WTC11 (cell line): ENCODE results near the gene ROBO1.

Experiments
- ESRRA ChIP-seq: sonication (generic); formaldehyde crosslinking; IDR thresholded peaks from 2 replicates; pipeline ENCODE4 v1.8.1; 2022; ENCODE audit warnings: mild to moderate bottlenecking, missing genetic modification reagents, borderline replicate concordance
- JUN ChIP-seq: sonication (generic); formaldehyde crosslinking; IDR thresholded peaks from 2 replicates; pipeline ENCODE4 v1.8.0; 2023; ENCODE audit warnings: mild to moderate bottlenecking, missing genetic modification reagents
- KAT7 ChIP-seq: sonication (generic); formaldehyde crosslinking; IDR thresholded peaks from 2 replicates; pipeline ENCODE4 v1.8.1; 2023; ENCODE audit warnings: missing genetic modification reagents, mild to moderate bottlenecking, borderline replicate concordance
- NFYB ChIP-seq: sonication (generic); formaldehyde crosslinking; conservative IDR thresholded peaks from 2 replicates; pipeline ENCODE4 v1.8.0; 2022; ENCODE audit warnings: low read depth, missing genetic modification reagents
- NR3C1 ChIP-seq: sonication (generic); formaldehyde crosslinking; conservative IDR thresholded peaks from 2 replicates; pipeline ENCODE4 v1.8.1; 2023; ENCODE audit warnings: low read depth, mild to moderate bottlenecking, missing genetic modification reagents
- SP1 ChIP-seq: sonication (generic); formaldehyde crosslinking; conservative IDR thresholded peaks from 2 replicates; pipeline ENCODE4 v1.8.1; 2022; ENCODE audit warnings: missing genetic modification reagents
- TF ChIP-seq, protein P1 (sequence below): sonication (generic); formaldehyde crosslinking; IDR thresholded peaks from 2 replicates; pipeline ENCODE4 v1.8.0; 2022; ENCODE audit warnings: mild to moderate bottlenecking, missing genetic modification reagents
- TF ChIP-seq, protein P2 (sequence below): fragments of 200-600 bp; IDR thresholded peaks from 2 replicates; pipeline ENCODE4 v1.8.0; 2022; ENCODE audit warnings: antibody characterized with exemption
- TF ChIP-seq, protein P3 (sequence below): sonication (generic); formaldehyde crosslinking; IDR thresholded peaks from 2 replicates; pipeline ENCODE4 v1.8.0; 2022; ENCODE audit warnings: mild to moderate bottlenecking, missing genetic modification reagents
- TF ChIP-seq, protein P4 (sequence below): fragments of 250-450 bp; sonication (Bioruptor Pico); IDR thresholded peaks from 2 replicates; pipeline ENCODE4 v1.9.0; 2021; ENCODE audit warnings: mild to moderate bottlenecking
- TF ChIP-seq, protein P5 (sequence below): fragments of 250-450 bp; sonication (Bioruptor Pico); IDR thresholded peaks from 2 replicates; pipeline ENCODE4 v1.9.0; 2021; ENCODE audit warnings: moderate library complexity, mild to moderate bottlenecking, inconsistent platforms, borderline replicate concordance
- TF ChIP-seq, protein P6 (sequence below): sonication (generic); formaldehyde crosslinking; IDR thresholded peaks from 2 replicates; pipeline ENCODE4 v1.8.0; 2022; ENCODE audit warnings: mild to moderate bottlenecking, missing genetic modification reagents

DNA sequence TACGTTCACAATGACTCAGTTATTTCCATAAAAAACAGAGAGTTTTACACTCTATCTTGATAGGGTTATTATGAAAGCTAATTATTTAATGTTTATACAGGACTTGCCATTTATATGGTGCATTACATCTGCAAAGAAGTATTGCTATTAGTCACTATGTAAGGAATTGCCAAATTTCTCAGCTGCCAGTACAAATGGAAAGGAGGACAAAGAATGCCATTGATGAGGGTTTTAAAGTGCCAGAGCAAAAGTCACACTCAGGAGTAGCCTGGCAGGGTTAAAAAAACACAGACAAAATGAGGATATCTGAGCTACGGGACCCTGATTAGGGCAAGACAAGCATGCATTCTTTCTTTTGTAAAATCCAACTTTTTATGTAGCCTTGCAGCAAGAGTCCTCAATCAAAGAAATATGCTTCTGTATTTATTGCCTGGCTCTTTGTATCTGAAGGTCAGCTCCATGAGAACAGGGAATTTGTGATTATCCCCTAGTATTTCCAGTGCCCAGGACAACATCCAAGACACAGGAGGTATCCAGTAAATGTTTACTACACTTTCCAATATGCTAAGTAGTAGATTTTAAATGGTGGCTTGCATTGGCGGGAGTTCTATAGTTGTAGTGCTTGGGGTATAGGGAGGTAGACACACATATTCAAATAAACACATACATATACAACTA is 1013.6 kb downstream of the ROBO1 start:
- TF ChIP-seq, protein P1, sequence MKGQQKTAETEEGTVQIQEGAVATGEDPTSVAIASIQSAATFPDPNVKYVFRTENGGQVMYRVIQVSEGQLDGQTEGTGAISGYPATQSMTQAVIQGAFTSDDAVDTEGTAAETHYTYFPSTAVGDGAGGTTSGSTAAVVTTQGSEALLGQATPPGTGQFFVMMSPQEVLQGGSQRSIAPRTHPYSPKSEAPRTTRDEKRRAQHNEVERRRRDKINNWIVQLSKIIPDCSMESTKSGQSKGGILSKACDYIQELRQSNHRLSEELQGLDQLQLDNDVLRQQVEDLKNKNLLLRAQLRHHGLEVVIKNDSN (CRISPR knock-in tag): no peak
- TF ChIP-seq, protein P2, sequence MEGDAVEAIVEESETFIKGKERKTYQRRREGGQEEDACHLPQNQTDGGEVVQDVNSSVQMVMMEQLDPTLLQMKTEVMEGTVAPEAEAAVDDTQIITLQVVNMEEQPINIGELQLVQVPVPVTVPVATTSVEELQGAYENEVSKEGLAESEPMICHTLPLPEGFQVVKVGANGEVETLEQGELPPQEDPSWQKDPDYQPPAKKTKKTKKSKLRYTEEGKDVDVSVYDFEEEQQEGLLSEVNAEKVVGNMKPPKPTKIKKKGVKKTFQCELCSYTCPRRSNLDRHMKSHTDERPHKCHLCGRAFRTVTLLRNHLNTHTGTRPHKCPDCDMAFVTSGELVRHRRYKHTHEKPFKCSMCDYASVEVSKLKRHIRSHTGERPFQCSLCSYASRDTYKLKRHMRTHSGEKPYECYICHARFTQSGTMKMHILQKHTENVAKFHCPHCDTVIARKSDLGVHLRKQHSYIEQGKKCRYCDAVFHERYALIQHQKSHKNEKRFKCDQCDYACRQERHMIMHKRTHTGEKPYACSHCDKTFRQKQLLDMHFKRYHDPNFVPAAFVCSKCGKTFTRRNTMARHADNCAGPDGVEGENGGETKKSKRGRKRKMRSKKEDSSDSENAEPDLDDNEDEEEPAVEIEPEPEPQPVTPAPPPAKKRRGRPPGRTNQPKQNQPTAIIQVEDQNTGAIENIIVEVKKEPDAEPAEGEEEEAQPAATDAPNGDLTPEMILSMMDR: no peak
- TF ChIP-seq JUN (CRISPR knock-in tag): no peak
- TF ChIP-seq, protein P3, sequence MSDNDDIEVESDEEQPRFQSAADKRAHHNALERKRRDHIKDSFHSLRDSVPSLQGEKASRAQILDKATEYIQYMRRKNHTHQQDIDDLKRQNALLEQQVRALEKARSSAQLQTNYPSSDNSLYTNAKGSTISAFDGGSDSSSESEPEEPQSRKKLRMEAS (CRISPR knock-in tag): no peak
- TF ChIP-seq, protein P4, sequence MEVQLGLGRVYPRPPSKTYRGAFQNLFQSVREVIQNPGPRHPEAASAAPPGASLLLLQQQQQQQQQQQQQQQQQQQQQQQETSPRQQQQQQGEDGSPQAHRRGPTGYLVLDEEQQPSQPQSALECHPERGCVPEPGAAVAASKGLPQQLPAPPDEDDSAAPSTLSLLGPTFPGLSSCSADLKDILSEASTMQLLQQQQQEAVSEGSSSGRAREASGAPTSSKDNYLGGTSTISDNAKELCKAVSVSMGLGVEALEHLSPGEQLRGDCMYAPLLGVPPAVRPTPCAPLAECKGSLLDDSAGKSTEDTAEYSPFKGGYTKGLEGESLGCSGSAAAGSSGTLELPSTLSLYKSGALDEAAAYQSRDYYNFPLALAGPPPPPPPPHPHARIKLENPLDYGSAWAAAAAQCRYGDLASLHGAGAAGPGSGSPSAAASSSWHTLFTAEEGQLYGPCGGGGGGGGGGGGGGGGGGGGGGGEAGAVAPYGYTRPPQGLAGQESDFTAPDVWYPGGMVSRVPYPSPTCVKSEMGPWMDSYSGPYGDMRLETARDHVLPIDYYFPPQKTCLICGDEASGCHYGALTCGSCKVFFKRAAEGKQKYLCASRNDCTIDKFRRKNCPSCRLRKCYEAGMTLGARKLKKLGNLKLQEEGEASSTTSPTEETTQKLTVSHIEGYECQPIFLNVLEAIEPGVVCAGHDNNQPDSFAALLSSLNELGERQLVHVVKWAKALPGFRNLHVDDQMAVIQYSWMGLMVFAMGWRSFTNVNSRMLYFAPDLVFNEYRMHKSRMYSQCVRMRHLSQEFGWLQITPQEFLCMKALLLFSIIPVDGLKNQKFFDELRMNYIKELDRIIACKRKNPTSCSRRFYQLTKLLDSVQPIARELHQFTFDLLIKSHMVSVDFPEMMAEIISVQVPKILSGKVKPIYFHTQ (CRISPR knock-in tag): no peak
- TF ChIP-seq, protein P5, sequence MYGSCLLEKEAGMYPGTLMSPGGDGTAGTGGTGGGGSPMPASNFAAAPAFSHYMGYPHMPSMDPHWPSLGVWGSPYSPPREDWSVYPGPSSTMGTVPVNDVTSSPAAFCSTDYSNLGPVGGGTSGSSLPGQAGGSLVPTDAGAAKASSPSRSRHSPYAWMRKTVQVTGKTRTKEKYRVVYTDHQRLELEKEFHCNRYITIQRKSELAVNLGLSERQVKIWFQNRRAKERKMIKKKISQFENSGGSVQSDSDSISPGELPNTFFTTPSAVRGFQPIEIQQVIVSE (CRISPR knock-in tag): no peak
- TF ChIP-seq NFYB (CRISPR knock-in tag): no peak
- TF ChIP-seq NR3C1 (CRISPR knock-in tag): no peak
- TF ChIP-seq, protein P6, sequence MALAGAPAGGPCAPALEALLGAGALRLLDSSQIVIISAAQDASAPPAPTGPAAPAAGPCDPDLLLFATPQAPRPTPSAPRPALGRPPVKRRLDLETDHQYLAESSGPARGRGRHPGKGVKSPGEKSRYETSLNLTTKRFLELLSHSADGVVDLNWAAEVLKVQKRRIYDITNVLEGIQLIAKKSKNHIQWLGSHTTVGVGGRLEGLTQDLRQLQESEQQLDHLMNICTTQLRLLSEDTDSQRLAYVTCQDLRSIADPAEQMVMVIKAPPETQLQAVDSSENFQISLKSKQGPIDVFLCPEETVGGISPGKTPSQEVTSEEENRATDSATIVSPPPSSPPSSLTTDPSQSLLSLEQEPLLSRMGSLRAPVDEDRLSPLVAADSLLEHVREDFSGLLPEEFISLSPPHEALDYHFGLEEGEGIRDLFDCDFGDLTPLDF (CRISPR knock-in tag): no peak
- TF ChIP-seq SP1: no peak
- no peak for TF ChIP-seq KAT7 (CRISPR knock-in tag)
- no peak for TF ChIP-seq ESRRA (CRISPR knock-in tag)
